ENCODE data around the gene DENND1A. TPM values are rescaled to one million over a fixed set of nuclear protein-coding genes. Genes with fewer than 3 reads are reported as not detected.

DENND1A gene
- total RNA-seq, 1 donor from 2014 or later, result 23.0 TPM

DNA sequence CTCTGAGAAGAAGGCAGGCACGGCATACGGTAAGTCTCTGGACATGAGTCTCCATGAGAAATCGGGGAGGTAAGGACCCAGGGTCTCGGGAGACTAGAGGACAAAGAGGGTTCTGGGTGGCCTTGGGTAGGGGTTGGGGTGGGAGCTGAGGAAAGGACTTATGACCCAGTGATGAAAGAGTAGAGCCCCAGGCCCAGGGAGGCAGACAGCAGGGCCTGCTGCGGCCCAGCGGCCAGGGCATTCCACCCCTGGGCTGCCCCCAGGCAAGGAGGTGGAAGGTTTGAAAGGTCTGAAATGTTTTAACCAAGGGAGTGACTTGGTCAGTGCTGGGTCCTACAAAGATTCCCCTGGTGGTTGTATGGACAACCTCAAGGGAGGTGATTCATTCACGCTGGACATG lies 484.8 kb downstream of the DENND1A start:
- no peak overlapping the region for H3K4me3 ChIP-seq
- TF ChIP-seq, protein P1, sequence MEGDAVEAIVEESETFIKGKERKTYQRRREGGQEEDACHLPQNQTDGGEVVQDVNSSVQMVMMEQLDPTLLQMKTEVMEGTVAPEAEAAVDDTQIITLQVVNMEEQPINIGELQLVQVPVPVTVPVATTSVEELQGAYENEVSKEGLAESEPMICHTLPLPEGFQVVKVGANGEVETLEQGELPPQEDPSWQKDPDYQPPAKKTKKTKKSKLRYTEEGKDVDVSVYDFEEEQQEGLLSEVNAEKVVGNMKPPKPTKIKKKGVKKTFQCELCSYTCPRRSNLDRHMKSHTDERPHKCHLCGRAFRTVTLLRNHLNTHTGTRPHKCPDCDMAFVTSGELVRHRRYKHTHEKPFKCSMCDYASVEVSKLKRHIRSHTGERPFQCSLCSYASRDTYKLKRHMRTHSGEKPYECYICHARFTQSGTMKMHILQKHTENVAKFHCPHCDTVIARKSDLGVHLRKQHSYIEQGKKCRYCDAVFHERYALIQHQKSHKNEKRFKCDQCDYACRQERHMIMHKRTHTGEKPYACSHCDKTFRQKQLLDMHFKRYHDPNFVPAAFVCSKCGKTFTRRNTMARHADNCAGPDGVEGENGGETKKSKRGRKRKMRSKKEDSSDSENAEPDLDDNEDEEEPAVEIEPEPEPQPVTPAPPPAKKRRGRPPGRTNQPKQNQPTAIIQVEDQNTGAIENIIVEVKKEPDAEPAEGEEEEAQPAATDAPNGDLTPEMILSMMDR (IDR thresholded peaks at IDR 0.05), result no peak
- DNase-seq (no peak), ATAC-seq (no peak)
- intact Hi-C loops (cut with DNase I), result no loop called here
- H3K36me3 ChIP-seq, result peaks cover 4% of the 10 kb centered on the region
- H3K27me3 ChIP-seq (ENCODE audit: low read depth), result no peaks in the 10 kb centered on the region
- H3K27ac ChIP-seq, result no peak overlapping the region
- H3K9me3 ChIP-seq, result no peaks in the 10 kb centered on the region
- no peaks in the 10 kb centered on the region for H3K4me1 ChIP-seq

DNA sequence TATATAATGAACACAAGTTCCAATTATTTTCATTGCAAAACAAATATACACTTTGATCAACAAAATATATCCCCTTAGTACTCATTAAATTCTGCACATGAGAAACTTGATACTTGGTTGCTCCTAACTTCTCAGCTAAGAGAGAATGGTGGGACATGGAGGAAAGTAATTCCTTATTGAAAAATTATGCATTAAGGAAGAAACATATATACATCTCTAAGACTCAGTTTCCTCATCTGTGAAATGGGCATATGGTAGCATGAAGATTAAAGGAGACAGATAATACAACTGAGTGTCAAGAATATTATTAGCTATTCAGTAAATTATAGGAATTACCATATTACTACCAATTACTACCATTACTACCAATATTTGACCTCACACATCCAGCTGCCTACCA lies 488.2 kb downstream of the DENND1A start:
- Histone ChIP-seq H3K36me3 (peaks cover 33% of the 10 kb centered on the region), H3K27ac (no peak overlapping the region), H3K4me1 (no peaks in the 10 kb centered on the region), H3K9me3 (no peaks in the 10 kb centered on the region), H3K27me3 (ENCODE audit: low read depth) (no peaks in the 10 kb centered on the region), H3K4me3 (no peak overlapping the region)
- TF ChIP-seq, protein P1 (IDR thresholded peaks at IDR 0.05), result no peak
- DNase-seq, result no peak
- intact Hi-C loops (cut with DNase I), result no loop called here
- ATAC-seq, result no peak

DNA sequence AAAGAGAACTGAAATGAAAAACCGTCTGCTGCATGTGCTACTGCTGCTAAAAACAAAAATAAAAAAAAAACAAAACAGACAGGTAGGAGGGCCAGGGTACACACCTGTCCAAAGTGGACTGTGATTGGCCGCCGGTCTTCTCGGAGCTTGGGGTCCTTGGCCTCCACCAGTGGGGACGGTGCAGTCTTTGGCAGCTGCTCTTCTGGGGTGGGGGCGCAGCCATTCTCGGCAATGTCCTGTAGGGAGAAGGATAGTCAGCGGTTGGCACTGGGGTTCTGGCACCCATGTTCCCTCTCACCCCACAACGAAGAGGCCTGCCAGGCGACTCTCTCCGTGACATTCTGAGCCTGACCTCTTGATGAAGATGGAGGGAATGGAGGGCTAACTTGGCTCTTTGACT lies 489.7 kb downstream of the DENND1A start:
- no peak for ATAC-seq
- intact Hi-C loops (cut with DNase I), result no loop called here

DNA sequence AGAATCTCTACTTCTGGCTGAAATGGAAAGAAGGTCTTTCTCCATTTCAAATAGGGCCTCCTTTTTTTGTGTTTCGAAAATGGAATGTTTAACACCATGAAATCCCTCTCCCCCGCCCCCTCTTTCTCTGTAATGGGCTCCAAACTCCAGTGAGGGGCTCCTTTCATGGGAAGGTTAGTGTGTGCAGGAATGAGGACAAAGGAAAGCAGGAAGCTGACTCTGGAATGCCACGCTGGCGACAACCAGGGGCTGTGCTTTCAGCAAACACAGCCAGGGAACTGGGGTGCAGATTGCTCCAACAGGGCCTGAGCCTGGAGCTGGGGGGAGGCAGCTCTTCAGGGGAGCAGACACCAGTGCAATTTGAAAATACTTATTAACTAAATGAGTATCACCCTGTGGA lies 491.1 kb downstream of the DENND1A start:
- ATAC-seq (no peak), DNase-seq (no peak)
- H3K9me3 ChIP-seq, result no peaks in the 10 kb centered on the region
- H3K27me3 ChIP-seq (ENCODE audit: low read depth), result no peaks in the 10 kb centered on the region
- TF ChIP-seq, protein P1 (IDR thresholded peaks at IDR 0.05), result no peak
- no peaks in the 10 kb centered on the region for H3K4me1 ChIP-seq
- no peak overlapping the region for H3K4me3 ChIP-seq
- H3K27ac ChIP-seq, result no peak overlapping the region
- intact Hi-C loops (cut with DNase I), result no loop called here
- H3K36me3 ChIP-seq, result peaks cover 45% of the 10 kb centered on the region

More for the DNA sequence above, 489.7 kb downstream of the DENND1A start:
- H3K9me3 ChIP-seq, result no peaks in the 10 kb centered on the region
- no peaks in the 10 kb centered on the region for H3K4me1 ChIP-seq
- no peak for DNase-seq
- H3K27ac ChIP-seq, result no peak overlapping the region
- peaks cover 45% of the 10 kb centered on the region for H3K36me3 ChIP-seq
- H3K4me3 ChIP-seq, result no peak overlapping the region
- TF ChIP-seq, protein P1 (IDR thresholded peaks at IDR 0.05), result no peak
- no peaks in the 10 kb centered on the region for H3K27me3 ChIP-seq (ENCODE audit: low read depth)

DNA sequence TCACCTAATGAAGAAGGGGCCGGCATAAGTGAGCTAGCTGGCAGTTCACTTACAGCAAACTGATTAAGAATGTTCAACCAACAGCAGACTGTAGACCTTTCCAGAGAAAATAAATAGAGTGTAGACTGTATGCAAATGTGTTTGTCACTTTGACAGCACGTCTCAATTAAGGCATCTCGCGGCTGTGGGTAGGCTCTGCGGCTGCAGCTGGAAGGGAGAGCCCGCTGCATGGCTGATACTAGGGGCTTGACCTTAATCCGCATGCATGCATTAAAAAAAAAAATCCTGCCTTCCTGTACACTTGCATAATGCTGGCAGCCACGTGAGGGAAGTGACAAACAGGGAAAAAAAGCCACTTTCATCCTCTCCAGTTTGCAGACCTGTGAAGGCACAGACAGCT lies 491.6 kb downstream of the DENND1A start:
- ATAC-seq (no peak), DNase-seq (no peak)
- no peak overlapping the region for H3K4me3 ChIP-seq
- TF ChIP-seq, protein P1 (IDR thresholded peaks at IDR 0.05), result no peak
- no peak overlapping the region for H3K27ac ChIP-seq
- no peaks in the 10 kb centered on the region for H3K27me3 ChIP-seq (ENCODE audit: low read depth)
- peaks cover 45% of the 10 kb centered on the region for H3K36me3 ChIP-seq
- no peaks in the 10 kb centered on the region for H3K4me1 ChIP-seq
- no peaks in the 10 kb centered on the region for H3K9me3 ChIP-seq
- intact Hi-C loops (cut with DNase I), result no loop called here

DNA sequence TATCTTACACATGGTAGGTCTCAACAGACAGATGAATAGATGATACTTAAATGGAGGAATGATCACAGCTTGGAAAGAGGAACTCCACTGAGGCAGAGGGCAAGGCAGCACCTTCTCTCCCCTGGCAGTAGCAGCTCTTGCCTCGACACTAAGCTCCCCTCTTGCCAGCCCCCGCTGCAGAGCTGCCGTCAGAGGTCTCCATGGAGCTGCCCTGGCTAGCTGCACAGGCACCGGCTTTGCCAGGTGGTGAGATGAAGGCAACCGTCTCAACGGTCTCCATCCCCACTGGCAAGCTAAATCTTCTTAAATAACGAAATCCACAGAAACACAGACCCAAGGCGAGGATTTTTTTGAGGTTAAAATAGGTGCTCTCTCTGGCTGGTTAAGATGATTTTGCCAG lies 492.7 kb downstream of the DENND1A start:
- Histone ChIP-seq H3K36me3 (peaks cover 45% of the 10 kb centered on the region), H3K4me3 (no peak overlapping the region), H3K27me3 (ENCODE audit: low read depth) (no peaks in the 10 kb centered on the region), H3K27ac (no peak overlapping the region), H3K4me1 (no peaks in the 10 kb centered on the region), H3K9me3 (no peaks in the 10 kb centered on the region)
- DNase-seq, result no peak
- TF ChIP-seq, protein P1 (IDR thresholded peaks at IDR 0.05), result no peak
- intact Hi-C loops (cut with DNase I), result no loop called here
- ATAC-seq, result no peak

All from lower lobe of right lung (tissue), 2 donors.